GM18858 (cell line): Measurements from ENCODE around the gene PPP1R16B.
A peak's percentile ranks its signal among the peaks of the same experiment; 100 is the strongest.

ENCODE experiments used
- ATAC-seq: cut with Tn5 transposase; IDR thresholded peaks from one replicate; pipeline ENCODE4 v1.9.1; 2021; ENCODE audit not compliant: unreplicated experiment

Gene PPP1R16B

DNA sequence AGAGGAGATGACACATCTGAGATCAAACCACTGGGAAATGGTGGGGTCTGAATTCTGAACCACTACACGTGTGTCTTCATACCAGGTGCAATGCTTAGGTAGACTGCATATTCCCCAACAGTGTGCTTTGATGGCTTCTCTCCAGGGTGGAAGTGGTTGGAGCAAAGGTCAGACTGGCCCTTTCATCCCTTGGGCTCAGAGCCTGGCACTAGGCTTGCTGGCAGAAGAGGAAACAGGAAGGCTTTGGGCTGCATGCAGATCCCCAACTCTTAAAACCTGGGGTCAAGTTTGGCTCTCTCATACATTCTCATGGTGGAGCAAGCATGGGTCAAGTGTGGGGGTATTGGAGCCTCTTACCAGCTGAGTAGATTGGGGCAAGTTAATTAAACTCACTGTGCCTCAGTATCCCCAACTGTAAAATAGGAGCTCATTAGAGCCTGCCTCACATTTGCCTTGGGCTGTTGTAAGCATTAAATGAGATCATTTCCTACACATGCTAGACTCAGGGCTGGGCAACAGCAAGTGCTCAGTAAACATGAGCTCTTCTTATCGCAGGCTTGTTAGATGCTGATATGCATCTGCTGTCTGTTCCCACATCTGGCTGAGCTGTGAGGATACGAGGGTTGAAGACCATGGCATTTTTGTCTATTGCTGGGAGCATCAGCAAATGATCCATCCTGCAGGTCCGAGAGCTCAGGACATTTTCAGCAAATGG lies 69.1 kb downstream of the PPP1R16B start:
- ATAC-seq: no peak

DNA sequence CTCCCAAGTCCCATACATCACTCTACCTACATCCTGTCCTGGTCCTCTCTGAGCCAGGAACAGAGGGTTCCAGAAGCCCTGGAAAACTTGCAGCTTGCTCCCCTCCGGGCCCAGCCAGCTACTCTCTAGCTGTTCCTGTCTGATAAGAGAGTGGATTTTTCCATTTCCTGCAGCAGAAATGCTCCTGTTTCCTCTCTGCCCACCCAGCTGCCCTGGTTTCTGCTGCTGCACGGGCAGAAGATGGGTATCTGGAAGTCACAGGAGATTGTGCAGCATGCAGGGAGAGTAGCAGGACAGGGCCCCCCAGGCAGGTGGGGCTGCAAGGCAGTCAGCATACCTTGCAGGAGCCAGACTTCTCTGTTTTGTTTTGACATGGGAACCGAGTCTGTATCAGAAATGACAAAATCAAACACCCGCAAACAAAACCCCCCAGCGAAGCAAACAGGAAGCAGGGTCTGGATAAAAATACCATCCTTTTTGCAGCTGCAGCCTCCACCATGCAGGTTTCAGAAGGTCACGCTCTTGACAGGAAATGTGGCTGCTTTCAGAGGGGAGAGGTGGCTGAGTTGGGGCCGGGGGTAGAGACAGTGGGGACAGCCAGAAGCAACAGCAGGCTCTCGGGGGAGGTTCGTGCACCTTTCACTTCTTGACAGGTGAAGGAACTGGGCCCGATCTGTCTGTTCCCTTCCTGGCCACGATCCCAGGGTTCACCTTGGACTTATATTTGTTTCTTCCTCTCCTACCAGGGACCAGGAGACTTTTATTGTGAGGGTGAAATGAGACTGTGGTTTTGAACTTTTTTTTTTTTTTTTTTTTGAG lies 69.9 kb downstream of the PPP1R16B start:
- ATAC-seq: peak; percentile 55

DNA sequence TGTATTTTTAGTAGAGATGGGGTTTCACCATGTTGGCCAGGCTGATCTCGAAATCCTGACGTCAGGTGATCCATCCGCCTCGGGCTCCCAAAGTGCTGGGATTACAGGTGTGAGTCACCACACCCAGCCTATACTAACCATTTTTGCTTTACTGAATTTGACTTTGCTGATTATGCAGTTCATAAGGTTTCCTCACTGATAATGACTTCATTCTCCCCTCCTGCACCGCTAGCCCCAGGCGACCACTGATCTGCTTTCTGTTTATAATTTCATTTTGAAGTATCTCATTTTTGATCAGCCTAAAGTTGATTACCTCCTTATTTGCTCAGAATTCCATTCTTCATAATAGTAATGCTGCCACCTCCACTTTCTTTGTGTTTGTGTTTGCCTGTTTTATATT lies 72.0 kb downstream of the PPP1R16B start:
- ATAC-seq: no peak

DNA sequence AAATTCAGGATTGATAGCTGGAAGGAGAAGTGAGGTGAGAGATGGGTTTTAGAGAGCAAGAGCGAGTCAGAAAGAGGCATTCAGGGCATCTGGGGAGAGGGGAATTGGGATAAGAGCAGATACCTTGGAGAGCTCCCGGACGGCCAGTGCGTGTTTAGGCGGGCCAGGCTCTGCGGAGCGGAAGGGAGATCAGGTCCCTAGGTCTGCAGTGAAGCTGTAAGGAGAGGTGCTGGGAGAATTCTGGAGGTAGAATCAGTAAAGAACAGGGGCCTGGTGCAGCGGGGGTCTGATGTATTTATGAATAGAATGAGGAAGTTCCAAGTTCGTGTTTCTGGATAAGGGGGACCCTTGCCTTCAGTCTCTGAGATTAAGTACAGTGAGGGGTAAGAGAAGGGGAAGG lies 73.4 kb downstream of the PPP1R16B start:
- ATAC-seq: no peak

DNA sequence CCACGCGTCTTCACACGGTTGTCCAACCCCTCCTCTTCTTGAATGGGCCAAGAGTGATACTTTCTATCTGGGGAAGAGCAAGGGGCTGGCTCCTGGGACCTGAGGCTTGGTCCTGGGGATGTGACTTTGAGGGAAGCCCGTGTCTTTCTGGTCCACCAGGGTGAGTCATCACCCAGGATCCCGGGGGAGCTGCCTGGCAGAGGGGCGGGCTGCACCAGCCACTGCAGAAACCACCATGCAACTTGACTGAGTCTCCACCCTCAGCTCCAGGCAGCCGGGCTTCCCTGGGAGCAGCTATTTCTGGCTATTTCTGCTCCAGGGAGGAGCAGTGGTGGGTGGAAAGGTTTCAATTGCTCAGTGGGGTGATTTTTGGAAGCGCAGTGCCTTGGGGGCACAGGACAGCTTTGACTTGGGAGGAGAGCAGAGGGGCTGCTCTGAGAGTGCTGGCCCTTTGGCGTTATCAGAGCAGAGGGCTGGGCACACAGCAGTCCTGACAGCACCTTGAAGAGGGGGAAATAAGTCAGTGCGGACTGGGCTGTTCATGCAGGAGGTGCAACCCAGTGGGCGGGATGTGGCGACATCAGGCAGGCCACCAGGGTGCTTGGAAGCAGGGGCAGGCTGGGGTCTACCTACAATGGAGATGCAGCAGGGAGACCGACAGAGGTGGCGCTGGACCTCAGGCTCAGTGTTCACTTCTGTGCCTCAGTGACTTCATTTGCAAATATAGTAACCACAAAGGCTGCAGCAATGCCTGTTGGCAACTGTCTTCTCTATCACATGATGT lies 75.6 kb downstream of the PPP1R16B start:
- no peak for ATAC-seq

DNA sequence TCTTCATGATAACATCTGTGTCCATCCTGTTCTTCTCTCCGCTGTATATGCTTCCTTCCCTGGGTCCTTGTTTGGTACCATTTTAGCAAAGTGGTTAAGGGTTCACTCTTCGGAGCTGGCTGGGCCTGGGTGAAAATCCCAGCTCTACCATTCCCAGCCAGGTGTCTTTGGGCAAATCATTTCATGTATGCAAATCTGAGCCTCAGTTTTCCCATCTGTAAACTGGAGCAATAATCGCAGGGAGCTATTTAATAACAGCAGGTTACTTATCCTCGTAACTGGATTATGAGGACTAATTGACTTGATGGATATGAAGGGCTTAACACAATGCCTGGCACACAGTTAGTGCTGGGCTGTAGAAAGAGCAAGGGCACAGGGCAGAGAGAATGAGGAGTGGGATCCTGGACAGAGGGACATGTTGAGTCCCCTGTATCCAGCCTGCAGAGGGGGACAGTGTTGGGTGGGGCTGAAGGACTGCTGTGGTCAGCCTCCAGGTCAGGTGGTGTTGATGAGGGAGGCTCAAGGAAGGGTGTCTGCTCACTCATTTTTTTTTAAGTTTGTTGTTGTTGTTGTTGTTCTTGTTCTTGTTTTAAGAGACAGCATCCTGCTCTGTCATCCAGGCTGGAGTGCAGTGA lies 76.4 kb downstream of the PPP1R16B start:
- no peak for ATAC-seq

DNA sequence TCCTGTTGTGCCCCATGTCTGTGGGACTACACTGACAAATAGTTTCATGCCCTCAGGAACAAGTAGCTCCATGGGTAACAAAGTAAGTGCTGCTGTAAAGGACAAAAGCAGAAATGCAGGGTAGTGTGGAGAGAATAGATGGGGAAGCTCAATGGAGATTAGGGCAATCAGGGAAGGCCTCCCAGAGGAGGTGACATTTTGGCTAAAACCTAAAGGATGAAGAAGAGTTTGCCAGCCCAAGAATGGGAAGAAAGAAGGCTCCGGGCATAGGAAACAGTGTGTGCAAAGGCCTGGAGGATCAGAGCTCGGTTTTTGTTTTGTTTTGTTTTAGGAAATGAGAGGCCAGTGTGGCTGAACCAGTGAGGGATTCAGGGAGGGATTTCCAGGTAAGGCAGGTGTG lies 77.1 kb downstream of the PPP1R16B start:
- ATAC-seq: no peak

DNA sequence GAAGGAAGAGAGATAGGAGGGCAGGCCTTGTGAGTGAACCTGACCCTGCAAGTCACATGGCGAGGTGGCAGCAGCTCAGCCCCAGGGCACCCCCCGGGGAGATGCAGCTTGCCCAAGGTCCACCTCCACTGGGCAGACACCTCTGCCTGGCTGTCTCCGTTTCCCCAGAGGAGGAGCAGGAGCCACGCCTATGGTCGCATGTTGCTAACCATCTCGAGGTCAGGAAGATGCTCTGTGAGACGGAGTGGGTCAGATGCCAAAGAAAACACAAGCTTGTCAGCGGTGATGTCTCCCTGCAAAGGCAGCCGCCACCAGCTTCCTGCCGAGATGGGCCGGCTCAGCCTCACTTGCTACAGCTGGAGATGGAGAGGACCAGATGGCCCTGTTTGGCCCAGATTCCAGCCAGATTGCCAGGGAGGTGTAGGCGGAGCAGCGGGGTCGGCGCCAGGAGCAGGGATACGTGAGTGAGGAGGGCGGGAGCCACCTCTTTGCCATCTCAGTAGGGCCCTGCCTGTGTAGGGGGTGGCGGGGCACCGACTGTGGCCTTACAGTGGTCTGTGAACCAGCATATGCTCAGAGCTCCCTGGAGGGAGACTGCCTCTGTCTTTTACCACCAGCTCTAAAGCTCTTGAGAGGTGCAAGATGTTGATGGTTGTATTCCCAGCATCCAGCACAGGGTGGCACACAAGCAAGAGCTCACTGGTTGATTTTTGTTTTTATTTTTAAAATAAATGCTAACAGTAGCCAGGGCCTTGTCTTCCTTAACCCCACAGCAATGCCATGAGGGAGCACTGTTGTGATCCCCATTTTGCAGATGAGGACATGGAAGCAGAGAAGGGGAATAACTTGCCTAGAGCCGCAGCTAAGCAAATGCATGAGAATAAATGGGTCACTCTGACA lies 77.8 kb downstream of the PPP1R16B start:
- ATAC-seq: no peak

DNA sequence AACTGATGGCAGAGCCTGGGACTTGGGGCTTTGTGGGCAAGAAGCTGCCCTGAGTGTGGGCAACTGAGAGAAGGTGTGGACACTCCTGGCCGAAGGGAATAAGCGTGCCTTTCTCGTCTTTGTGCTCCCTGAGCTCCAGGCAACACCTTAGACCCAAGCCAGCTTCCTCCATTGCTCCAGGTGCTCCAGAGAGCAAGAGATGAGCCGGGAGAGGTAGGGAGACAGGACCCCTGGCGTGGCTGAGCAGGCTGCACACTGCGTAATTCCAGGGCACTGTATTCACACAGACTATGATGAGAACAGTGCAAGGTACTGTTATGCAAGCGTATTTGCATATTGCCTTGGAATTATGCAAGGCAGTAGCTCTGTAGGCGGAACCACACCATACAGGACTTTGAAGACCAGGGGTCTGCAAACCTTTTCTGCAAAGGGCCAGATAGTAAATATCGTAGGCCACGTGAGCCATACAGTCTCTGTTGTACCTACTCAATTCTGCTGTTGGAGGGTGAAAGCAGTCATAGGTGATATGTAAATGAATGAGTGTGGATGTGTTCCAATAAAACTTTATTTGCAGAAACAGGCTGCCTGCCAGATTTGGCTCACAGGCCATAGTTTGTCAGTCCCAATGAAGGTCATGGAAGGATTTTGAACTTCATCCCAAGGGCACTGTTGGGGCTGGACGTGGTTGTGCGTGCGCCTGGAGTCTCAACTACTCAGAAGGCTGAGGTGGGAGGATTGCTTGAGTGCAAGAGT lies 78.7 kb downstream of the PPP1R16B start:
- no peak for ATAC-seq

DNA sequence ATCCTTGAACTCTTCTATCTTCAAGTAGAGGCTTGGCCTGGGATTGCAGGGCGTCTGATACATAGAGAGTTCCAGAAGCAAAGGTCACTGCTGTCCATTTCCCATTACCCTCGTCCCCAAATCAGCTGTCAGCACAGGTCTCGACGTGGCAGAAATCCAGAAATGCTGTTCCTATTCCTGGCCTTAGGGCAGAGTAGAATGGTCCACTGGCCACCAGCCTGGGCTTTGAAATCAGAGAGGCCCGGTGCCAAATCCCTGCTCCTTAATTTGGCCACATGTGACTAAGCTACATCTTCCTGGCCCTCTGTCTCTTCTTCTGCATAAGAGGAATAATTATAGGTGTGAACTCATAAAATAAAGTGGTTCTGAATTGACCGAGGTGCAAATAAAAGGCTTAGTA lies 79.9 kb downstream of the PPP1R16B start:
- ATAC-seq: no peak

DNA sequence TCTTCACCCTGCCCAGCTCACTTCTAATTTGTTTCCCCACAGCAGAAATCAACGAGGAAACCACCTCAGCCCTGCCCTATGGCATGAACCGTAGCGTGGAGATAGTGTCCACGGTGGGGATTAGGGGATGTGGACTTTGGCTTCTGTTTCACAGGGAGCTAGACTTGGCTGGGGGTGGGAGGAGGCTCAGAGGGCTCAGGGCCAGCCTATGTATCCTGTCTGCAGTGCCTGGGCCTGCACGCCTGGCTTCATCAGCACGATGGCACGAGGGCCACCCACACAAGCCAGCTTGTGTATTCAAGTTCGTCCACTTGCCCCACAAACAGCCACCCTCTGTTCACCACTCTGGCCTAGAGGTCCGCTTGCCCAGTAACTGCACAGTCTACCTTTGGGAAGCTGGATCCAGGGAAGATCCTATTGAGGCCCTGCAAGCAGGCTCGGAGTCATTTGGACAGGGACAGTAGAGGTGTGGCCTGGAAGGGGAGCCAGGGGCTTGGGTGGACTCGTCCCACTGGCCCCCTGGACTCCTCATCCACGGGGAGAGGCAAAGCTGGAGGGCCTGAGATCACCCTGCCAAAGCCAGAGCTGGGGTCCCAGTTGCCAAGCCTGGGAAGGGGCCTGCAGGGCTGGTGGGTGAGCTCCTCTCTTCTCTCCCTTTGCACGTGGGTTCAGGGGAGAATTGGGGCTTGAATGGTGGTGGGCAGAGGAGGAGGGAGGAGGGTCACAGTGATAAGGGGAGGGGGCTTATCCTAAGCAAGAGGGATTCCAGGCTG lies 82.7 kb downstream of the PPP1R16B start:
- ATAC-seq: no peak

DNA sequence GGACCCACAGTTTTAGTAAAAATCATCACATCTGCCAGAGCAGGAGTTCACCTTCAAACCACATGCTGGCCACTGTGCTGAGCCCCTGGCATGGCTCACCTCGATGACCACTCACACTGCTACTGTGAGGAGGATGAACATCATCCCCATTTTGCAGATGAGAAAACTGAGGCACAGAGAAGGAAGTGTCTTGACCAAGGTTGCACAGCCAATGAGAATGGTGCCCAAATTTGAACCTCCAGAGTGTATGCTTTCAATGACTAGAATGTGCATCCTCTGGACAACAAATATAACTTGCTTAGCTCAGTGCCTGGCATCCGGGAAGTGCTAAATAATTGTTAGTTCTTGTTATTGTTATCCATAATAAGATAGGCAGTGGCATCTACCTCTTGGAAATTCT lies 83.6 kb downstream of the PPP1R16B start:
- no peak for ATAC-seq

DNA sequence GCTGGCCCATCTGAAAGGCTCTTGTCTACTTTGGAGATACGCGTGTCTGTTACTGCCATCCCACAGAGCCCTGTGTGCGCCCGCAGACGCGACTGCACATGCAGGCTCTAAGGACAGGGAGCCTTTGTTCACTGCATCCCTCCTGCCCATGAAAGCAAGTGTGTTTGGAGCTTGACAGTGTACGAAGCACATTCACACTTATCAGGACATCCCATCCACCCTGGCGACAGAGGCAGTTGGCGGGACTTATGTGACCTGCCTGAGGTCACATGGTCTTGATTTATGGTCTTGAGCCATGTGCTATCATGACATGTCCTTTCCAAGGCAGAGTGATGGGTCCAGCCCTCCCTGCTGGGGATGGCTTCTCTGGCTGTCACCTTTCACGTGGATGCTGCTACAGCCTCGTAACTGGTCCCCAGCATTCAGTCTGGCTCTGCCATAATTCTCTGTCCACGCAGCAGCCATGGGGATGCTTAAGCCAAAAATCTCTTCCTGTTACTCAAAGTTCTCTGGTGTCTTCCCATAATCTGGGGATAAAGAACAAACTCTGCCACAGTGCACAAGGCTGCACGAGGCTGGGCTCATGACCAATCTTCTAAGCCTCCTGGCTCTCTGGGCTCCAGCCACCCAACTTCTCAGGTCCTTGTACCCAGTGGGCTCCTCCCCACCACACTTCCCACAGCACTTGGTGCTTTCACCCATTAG lies 84.4 kb downstream of the PPP1R16B start:
- no peak for ATAC-seq

DNA sequence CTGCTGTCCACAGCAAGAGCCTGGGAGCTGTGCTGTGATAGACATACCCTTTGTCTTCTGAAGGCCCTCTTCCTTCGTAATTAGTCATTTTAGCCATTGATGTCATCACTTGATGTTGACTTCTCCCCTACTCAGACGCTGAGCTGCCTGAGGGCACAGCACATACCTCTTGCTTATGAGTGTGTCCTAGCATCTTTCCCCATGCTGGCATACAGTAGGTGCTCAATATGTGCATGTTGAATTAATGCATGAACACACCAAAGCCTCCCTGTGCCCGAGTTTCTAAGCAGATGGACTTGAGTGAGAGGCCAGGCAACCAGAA lies 85.0 kb downstream of the PPP1R16B start:
- no peak for ATAC-seq

DNA sequence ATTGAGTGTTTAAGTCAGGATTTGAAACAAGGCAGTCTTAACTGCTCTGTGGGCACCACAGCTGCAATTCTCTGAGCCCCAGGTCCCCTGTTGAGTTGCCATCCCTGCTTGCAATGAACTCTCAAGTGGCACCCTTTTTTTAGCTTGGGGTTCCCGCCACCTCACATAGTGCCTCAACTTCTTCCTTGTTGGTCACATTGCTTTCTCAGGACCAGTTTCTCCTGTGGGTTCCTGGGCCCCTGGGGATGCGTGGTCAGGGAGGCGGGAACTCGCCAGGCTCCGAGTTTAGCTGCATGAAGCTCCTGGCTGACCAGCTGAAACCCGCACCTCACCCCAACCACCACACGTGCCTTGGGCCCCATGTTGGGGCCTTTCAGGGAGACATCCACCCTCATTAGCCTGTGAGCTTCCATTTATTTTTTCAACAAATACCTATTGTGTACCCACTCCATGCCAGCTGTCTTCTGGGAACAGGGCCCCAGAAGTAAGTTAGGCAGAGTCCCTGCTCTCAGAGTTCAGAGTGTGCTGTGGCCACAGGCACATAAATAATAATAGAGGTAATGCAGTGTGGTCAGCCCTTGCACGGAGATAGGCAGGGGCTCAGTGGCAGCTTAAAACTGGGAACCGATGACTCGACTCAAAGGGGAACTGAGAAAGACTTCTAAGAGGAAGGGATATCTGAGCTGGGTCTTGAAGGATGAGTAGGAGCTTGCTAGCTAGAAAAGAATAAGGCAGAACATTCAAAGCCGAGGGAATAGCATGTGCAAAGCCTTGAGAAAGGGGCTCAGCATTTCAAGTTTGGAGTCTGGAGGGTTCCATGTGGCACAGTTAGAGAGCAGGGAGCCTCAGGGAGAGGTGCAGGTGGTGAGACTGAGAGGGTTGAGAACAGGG lies 86.8 kb downstream of the PPP1R16B start:
- peak; percentile 54 for ATAC-seq

DNA sequence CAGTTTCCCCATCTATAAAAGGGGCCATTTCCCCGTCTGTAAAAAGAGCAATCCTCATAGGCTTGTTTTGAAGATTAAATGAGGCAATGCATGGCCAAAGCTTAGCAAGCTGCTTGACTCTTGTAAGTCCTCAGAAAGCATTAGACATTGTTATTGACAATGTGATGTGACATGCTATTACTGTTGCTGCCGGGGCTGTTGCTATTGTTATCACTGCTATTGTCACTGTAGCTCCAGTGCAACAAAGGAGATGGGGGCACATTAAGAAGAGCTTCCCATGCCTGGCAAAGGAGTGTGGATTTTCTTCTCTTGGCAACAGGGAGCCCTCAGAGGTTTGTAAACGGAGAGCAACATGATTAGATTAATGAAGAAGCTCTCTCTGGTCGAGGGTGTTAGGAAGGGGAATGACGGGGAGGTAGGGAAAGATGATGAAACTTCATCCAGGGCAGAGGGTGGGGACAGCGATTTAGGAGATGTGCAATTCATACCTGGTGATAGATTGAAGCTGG lies 87.6 kb downstream of the PPP1R16B start:
- no peak for ATAC-seq

DNA sequence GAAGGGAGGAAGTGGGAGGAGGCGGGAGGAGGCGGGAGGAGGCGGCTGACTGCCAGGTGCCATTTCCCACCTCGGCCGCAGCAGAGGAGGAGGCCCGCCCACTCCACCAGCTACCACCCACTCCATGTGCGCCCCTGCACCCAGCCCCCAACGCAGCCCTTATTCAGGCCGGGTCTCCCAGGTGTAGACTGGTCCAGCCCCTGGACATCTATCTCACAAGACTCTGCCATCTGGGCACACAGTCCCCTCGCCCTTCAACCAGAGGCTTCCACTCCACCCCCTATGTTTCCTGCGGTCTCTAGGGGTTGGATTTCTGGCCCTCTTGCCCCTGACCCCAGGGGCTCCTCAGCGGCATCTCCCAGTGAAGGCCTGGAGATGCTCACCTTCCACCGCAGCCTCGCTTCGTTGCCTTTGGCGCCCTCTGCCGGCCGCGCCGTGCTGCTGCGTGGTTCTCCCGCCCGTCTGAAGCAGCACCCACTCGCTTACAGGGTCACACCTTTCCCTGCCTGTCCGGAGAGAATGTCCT lies 88.1 kb downstream of the PPP1R16B start:
- ATAC-seq: no peak
